Endodermal cell (in vitro differentiated cells): Measurements from ENCODE around the gene WDR45. TPM values are rescaled to one million over a fixed set of nuclear protein-coding genes. Genes with fewer than 3 reads are reported as not detected.

Experiments
- DNase-seq: peaks from one replicate; pipeline ENCODE4 v3.0.0-alpha.2; 2017
- H3K27ac ChIP-seq: 2 replicates; pipeline ENCODE4 v1.5.1; 2013; ENCODE audit warnings: mild to moderate bottlenecking, low read depth, low read length, moderate library complexity
- H3K27me3 ChIP-seq: 2 replicates; pipeline ENCODE4 v1.6.1; 2013; ENCODE audit warnings: mild to moderate bottlenecking, low read length, moderate library complexity; ENCODE audit not compliant: insufficient read depth, control insufficient read depth, poor library complexity, severe bottlenecking
- H3K36me3 ChIP-seq: 2 replicates; pipeline ENCODE4 v1.7.0; 2013; ENCODE audit warnings: mild to moderate bottlenecking, low read length, moderate library complexity; ENCODE audit not compliant: control insufficient read depth, insufficient read depth
- H3K4me1 ChIP-seq: one replicate; pipeline ENCODE4 v1.7.0; 2013; ENCODE audit warnings: low read length; ENCODE audit not compliant: control insufficient read depth, insufficient read depth
- H3K4me3 ChIP-seq: 2 replicates; pipeline ENCODE4 v1.5.1; 2013; ENCODE audit warnings: mild to moderate bottlenecking, low read length, moderate library complexity
- H3K9ac ChIP-seq: 2 replicates; pipeline ENCODE4 v1.6.1; 2013; ENCODE audit warnings: mild to moderate bottlenecking, low read length, moderate library complexity; ENCODE audit not compliant: poor library complexity, severe bottlenecking; ENCODE audit errors: extremely low read depth
- H3K9me3 ChIP-seq: 2 replicates; pipeline ENCODE4 v1.6.1; 2013; ENCODE audit warnings: mild to moderate bottlenecking, low read length, moderate library complexity; ENCODE audit not compliant: control insufficient read depth
- H3K27ac Mint-ChIP-seq: 2 replicates; pipeline ENCODE4 v1.8.0; 2020; ENCODE audit warnings: mixed read lengths
- H3K27me3 Mint-ChIP-seq: 2 replicates; pipeline ENCODE4 v1.8.0; 2021; ENCODE audit warnings: mild to moderate bottlenecking, mixed read lengths; ENCODE audit not compliant: insufficient read depth
- H3K36me3 Mint-ChIP-seq: 2 replicates; pipeline ENCODE4 v1.8.0; 2020; ENCODE audit warnings: low read depth, mixed read lengths
- H3K4me1 Mint-ChIP-seq: 2 replicates; pipeline ENCODE4 v1.8.0; 2020; ENCODE audit warnings: mixed read lengths
- H3K4me3 Mint-ChIP-seq: 2 replicates; pipeline ENCODE4 v1.8.0; 2020; ENCODE audit warnings: mild to moderate bottlenecking, moderate library complexity, mixed read lengths
- H3K9me3 Mint-ChIP-seq: 2 replicates; pipeline ENCODE4 v1.8.0; 2020; ENCODE audit warnings: mild to moderate bottlenecking, mixed read lengths
- CTCF ChIP-seq: fragments of 200-600 bp; sonication (generic); conservative IDR thresholded peaks from 2 replicates; pipeline ENCODE4 v1.5.0; 2021; ENCODE audit warnings: antibody characterized with exemption, mild to moderate bottlenecking
- WGBS, 2 experiments: methylation state at CpG; one replicate each; pipeline versions ENCODE4 v1.1.5 to v1.1.7; 2013; ENCODE audit warnings: missing lambda C conversion rate in 2 of 2, mixed read lengths in 1 of 2; ENCODE audit not compliant: insufficient coverage in 1 of 2, insufficient read length in 1 of 2; 5-methylcytosine and 5-hydroxymethylcytosine counted together
- total RNA-seq, 2 donors: library from RNA; stranded (reverse); fragmentation: NEBNext Ultra II Directional in 1 of 2; extraction: Animal tissue kit (Norgen Biotek cat#: 25700) in 1 of 2; gene quantifications; 2 replicates in 1 of 2; 3 replicates in 1 of 2; pipeline ENCODE4 v1.2.1, GENCODE V29; 2021

WDR45 gene
- total RNA-seq, 2 donors from 2014 or later, result 29.8 to 42.5 TPM

DNA sequence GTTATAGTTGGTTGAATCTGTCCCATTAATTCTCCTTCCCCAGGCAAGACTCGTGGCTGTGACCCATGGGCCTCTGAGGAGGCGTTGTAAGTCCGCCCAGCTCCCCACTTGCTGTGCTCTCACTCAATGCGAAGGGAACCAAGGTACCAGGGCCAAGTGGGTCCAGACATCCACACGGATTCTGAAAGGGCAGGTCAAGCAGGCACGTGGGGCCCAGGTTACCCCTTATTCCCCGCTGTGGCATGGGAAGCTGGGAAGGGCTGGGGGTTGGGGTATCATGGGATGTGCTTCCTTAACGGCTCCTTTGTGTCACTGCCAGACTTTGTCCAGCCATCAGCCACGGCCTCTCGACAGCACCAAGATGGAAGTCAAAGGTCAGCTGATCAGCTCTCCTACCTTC is 17.8 kb downstream of the WDR45 start:
- no peak overlapping the region for H3K27ac Mint-ChIP-seq
- H3K4me1 Mint-ChIP-seq, result no peaks in the 10 kb centered on the region
- no peak overlapping the region for H3K4me3 Mint-ChIP-seq
- H3K9ac ChIP-seq, result no peak overlapping the region
- no peak overlapping the region for H3K27ac ChIP-seq
- peaks cover 64% of the 10 kb centered on the region for H3K9me3 Mint-ChIP-seq
- peaks cover 13% of the 10 kb centered on the region for H3K36me3 Mint-ChIP-seq
- H3K4me3 ChIP-seq, result no peak overlapping the region
- no peaks in the 10 kb centered on the region for H3K4me1 ChIP-seq
- no peaks in the 10 kb centered on the region for H3K27me3 Mint-ChIP-seq
- no peaks in the 10 kb centered on the region for H3K9me3 ChIP-seq
- no peak for TF ChIP-seq CTCF
- H3K36me3 ChIP-seq, result no peaks in the 10 kb centered on the region
- WGBS, 2 experiments, result 60 to 91% methylated on average over 1 to 9 of the region's 10 CpGs
- DNase-seq, result no peak
- no peaks in the 10 kb centered on the region for H3K27me3 ChIP-seq

DNA sequence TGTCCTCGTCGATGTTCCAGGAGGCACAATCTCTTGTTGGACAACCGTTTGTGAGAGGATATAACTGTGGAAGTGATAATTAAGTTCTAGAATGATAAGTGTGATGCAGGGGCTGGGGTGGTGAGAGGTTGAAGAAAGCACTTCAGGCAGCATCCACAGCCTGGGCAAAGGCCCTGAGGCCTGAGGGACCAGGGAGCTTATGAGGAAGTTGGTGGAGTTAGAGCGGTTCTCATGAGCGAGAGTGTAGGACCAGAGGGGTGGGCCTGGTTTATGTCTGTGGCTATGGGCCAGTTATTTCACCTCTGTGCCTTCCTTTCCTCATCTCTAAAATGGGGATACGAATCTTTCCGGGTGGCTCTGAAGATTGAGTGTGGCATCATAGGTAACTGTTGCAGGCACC is 18.2 kb downstream of the WDR45 start:
- H3K9me3 ChIP-seq, result no peaks in the 10 kb centered on the region
- no peak for TF ChIP-seq CTCF
- peaks cover 65% of the 10 kb centered on the region for H3K9me3 Mint-ChIP-seq
- no peaks in the 10 kb centered on the region for H3K4me1 Mint-ChIP-seq
- no peak for DNase-seq
- H3K9ac ChIP-seq, result no peak overlapping the region
- WGBS, 2 experiments, result 94% methylated on average over 6 of the region's 7 CpGs; no CpG with 5 or more reads in 1 of the 2 experiments
- H3K4me3 ChIP-seq, result no peak overlapping the region
- no peak overlapping the region for H3K27ac Mint-ChIP-seq
- no peaks in the 10 kb centered on the region for H3K27me3 Mint-ChIP-seq
- H3K4me3 Mint-ChIP-seq, result no peak overlapping the region
- no peaks in the 10 kb centered on the region for H3K36me3 ChIP-seq
- H3K4me1 ChIP-seq, result no peaks in the 10 kb centered on the region
- peaks cover 13% of the 10 kb centered on the region for H3K36me3 Mint-ChIP-seq
- no peak overlapping the region for H3K27ac ChIP-seq
- no peaks in the 10 kb centered on the region for H3K27me3 ChIP-seq

DNA sequence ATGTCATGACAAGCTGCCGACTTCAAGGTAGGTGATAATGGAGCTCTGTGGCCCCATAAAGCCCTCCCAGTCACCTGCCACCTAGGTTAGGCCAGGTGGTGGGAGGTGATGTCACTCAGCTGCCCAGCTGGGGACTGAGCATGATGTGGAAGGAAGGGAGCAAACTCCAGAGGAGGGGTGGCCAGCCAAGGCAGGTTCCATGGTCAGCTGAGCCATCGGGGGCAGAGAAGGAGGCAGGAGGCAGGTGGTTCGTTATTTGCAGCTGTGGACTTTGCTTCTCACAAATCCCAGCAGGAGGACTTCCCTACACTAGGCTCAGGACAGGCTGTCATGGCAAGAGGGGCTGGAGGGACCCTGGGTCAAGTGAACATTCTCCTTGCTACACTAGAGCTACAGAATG is 18.8 kb downstream of the WDR45 start:
- H3K9me3 ChIP-seq, result no peaks in the 10 kb centered on the region
- no peaks in the 10 kb centered on the region for H3K4me1 Mint-ChIP-seq
- DNase-seq, result no peak
- H3K27ac ChIP-seq, result no peak overlapping the region
- H3K4me3 ChIP-seq, result no peak overlapping the region
- WGBS, 2 experiments, result 97% methylated on average over 3 of the region's 3 CpGs; no CpG with 5 or more reads in 1 of the 2 experiments
- H3K9me3 Mint-ChIP-seq, result peaks cover 62% of the 10 kb centered on the region
- TF ChIP-seq CTCF, result no peak
- H3K36me3 ChIP-seq, result no peaks in the 10 kb centered on the region
- H3K27ac Mint-ChIP-seq, result no peak overlapping the region
- H3K27me3 Mint-ChIP-seq, result no peaks in the 10 kb centered on the region
- no peak overlapping the region for H3K4me3 Mint-ChIP-seq
- H3K36me3 Mint-ChIP-seq, result peaks cover 9% of the 10 kb centered on the region
- no peaks in the 10 kb centered on the region for H3K4me1 ChIP-seq
- H3K9ac ChIP-seq, result no peak overlapping the region
- H3K27me3 ChIP-seq, result no peaks in the 10 kb centered on the region
